Stomach (tissue), 9 donors: Measurements from ENCODE around the gene SRP19. TPM values are rescaled to one million over a fixed set of nuclear protein-coding genes. Genes with fewer than 3 reads are reported as not detected.

ENCODE experiments used
- DNase-seq, 2 donors: peaks; one replicate each; pipeline versions ENCODE4 v3.0.0 to v3.0.0-alpha.2; 2013 to 2019
- H3K27ac ChIP-seq, 5 donors: fragments of 200-600 bp in 4 of 5; sonication (generic) in 4 of 5; one replicate each; pipeline ENCODE4 v1.5.1; 2013 to 2019; ENCODE audit warnings: mild to moderate bottlenecking in 1 of 5, moderate library complexity in 1 of 5
- H3K27me3 ChIP-seq, 3 donors: fragments of 200-600 bp; sonication (generic); one replicate each; pipeline ENCODE4 v1.5.1; 2017 to 2019; ENCODE audit warnings: mixed run types in 1 of 3
- H3K36me3 ChIP-seq, 4 donors: fragments of 200-600 bp; sonication (generic); 1 replicate in 3 of 4; 2 replicates in 1 of 4; pipeline ENCODE4 v1.5.1; 2016 to 2019
- H3K4me1 ChIP-seq, 4 donors: fragments of 200-600 bp; sonication (generic); one replicate each; pipeline ENCODE4 v1.5.1; 2016 to 2019
- H3K4me3 ChIP-seq, 4 donors: fragments of 200-600 bp; sonication (generic) in 3 of 4; one replicate each; pipeline ENCODE4 v1.5.1; 2016 to 2019; ENCODE audit warnings: mild to moderate bottlenecking in 1 of 4
- H3K9me3 ChIP-seq, 4 donors: fragments of 200-600 bp; sonication (generic); one replicate each; pipeline ENCODE4 v1.5.1; 2016 to 2019
- EP300 ChIP-seq: sonication (generic); formaldehyde crosslinking; IDR thresholded peaks from one replicate; pipeline ENCODE4 v1.6.1; 2017; ENCODE audit warnings: antibody characterized with exemption
- POLR2A ChIP-seq, 4 donors: fragments of 450-650 bp; IDR thresholded peaks; one replicate each; pipeline ENCODE4 v1.6.1; 2016; ENCODE audit warnings: antibody characterized with exemption in 4 of 4, control low read depth in 2 of 4, mild to moderate bottlenecking in 1 of 4, moderate library complexity in 1 of 4
- POLR2AphosphoS5 ChIP-seq, 3 donors: sonication (generic); formaldehyde crosslinking; IDR thresholded peaks; one replicate each; pipeline ENCODE4 v1.6.1; 2016; ENCODE audit warnings: antibody characterized with exemption in 3 of 3
- WGBS, 5 donors: extraction: QIAGEN DNeasy Blood & Tissue Kit in 3 of 5; methylation state at CpG; one replicate each; pipeline versions ENCODE4 v1.1.5 to v1.1.7; 2013 to 2018; 5-methylcytosine and 5-hydroxymethylcytosine counted together
- intact Hi-C: fragments of 100-400 bp; cut with DNase I; formaldehyde crosslinking; loops from one replicate; pipeline ENCODE4 v1.15.1; 2023; ENCODE audit warnings: low total_unique reads
- polyA plus RNA-seq, 3 donors: library from polyadenylated mRNA; stranded (reverse); fragments of 200-250 nt; gene quantifications; one replicate each; pipeline ENCODE4 v1.2.3, GENCODE V29; 2013
- total RNA-seq, 5 donors: library from RNA; depleted of rRNA; stranded (reverse); fragments of >200 nt; gene quantifications; one replicate each; pipeline versions ENCODE4 v1.1.0 to v1.2.3, GENCODE V29; 2014 to 2016
- TF ChIP-seq, protein P1 (sequence below), 7 experiments: fragments of 450-650 bp in 4 of 7; fragments of 200-600 bp in 3 of 7; sonication (generic) in 3 of 7; IDR thresholded peaks; one replicate each; pipeline ENCODE4 v1.5.1; 2016 to 2019; ENCODE audit warnings: antibody characterized with exemption in 7 of 7, control low read depth in 2 of 7, mild to moderate bottlenecking in 1 of 7
- donor health status: healthy with polysubstance abuse.
- donor health status: Bipolar disorder and iron deficiency.
- donor health status: healthy.

The SRP19 gene
- total and polyA plus RNA-seq, 8 donors: 3.2 to 99.3 (median 56.4) TPM

GRCh38 chr5:112833971-112834370 lies 27.1 kb upstream of the SRP19 start:
- Histone ChIP-seq H3K36me3 (peaks cover 15 to 97% (median 88%) of the 10 kb centered on the region in 4 donors), H3K27ac (no peak overlapping the region), H3K9me3 (no peaks in the 10 kb centered on the region), H3K4me1 (no peaks in the 10 kb centered on the region), H3K4me3 (no peak overlapping the region), H3K27me3 (no peaks in the 10 kb centered on the region)
- DNase-seq: no peak
- 97 to 100% (median 99%) methylated on average over 13 of the region's 13 CpGs for WGBS, 5 donors
- TF ChIP-seq POLR2A (IDR thresholded peaks at IDR 0.05): no peak
- TF ChIP-seq EP300: no peak
- TF ChIP-seq, protein P1, sequence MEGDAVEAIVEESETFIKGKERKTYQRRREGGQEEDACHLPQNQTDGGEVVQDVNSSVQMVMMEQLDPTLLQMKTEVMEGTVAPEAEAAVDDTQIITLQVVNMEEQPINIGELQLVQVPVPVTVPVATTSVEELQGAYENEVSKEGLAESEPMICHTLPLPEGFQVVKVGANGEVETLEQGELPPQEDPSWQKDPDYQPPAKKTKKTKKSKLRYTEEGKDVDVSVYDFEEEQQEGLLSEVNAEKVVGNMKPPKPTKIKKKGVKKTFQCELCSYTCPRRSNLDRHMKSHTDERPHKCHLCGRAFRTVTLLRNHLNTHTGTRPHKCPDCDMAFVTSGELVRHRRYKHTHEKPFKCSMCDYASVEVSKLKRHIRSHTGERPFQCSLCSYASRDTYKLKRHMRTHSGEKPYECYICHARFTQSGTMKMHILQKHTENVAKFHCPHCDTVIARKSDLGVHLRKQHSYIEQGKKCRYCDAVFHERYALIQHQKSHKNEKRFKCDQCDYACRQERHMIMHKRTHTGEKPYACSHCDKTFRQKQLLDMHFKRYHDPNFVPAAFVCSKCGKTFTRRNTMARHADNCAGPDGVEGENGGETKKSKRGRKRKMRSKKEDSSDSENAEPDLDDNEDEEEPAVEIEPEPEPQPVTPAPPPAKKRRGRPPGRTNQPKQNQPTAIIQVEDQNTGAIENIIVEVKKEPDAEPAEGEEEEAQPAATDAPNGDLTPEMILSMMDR (IDR thresholded peaks at IDR 0.05): no peak
- TF ChIP-seq POLR2AphosphoS5 (IDR thresholded peaks at IDR 0.05): no peak
- intact Hi-C loops: no loop called here

DNA sequence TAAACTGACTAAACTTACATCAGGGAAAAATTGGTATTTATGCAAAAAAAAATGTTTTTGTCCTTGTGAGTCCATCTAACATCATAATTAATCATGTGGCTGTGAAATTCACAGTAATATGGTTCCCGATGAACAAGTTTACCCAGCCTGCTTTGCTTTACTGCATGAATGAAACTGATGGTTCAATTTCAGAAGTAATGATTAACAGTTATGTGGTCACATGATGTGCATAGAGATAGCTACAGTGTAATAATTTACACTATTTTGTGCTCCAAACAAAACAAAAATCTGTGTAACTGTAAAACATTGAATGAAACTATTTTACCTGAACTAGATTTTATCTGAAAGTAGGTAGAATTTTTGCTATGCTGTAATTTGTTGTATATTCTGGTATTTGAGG lies 16.6 kb upstream of the SRP19 start:
- TF ChIP-seq, protein P1 (IDR thresholded peaks at IDR 0.05): no peak
- no peak for TF ChIP-seq POLR2AphosphoS5 (IDR thresholded peaks at IDR 0.05)
- TF ChIP-seq POLR2A (IDR thresholded peaks at IDR 0.05): no peak
- no peak for TF ChIP-seq EP300
- no peaks in the 10 kb centered on the region for H3K27me3 ChIP-seq
- intact Hi-C loops: no loop called here

DNA sequence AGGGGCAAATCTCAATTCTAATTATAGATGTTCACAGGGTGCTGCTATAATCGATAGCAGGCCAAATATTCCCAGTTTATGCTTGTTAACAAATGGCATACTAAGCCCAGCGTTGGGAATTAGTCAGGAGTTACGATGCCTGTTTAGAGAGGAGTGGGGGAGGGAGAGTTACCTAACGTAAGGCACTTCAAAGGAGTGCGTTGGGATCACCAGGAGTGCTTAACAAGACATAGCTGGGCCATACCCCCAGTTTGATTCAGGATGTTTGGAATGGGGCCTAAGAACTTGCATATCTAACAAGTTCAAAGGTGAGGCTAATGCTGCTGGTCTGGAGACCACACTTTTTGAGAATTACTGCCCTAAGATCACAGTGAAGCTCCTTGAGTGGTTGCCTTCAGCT lies 14.5 kb upstream of the SRP19 start:
- TF ChIP-seq, protein P1 (IDR thresholded peaks at IDR 0.05): no peak
- TF ChIP-seq POLR2A (IDR thresholded peaks at IDR 0.05) (no peak), POLR2AphosphoS5 (IDR thresholded peaks at IDR 0.05) (no peak), EP300 (no peak)
- no peak for DNase-seq
- 82 to 88% (median 84%) methylated on average over 5 of the region's 5 CpGs for WGBS, 5 donors
- Histone ChIP-seq H3K9me3 (no peaks in the 10 kb centered on the region), H3K36me3 (no peaks in the 10 kb centered on the region), H3K4me1 (peaks cover 0 to 6% (median 2%) of the 10 kb centered on the region in 4 donors), H3K27ac (no peak overlapping the region), H3K27me3 (no peaks in the 10 kb centered on the region), H3K4me3 (no peak overlapping the region)
- intact Hi-C loops: no loop called here

More for the DNA sequence above, 16.6 kb upstream of the SRP19 start:
- no peak overlapping the region for H3K27ac ChIP-seq
- H3K36me3 ChIP-seq: peaks cover 0 to 7% (median 4%) of the 10 kb centered on the region in 4 donors
- no peaks in the 10 kb centered on the region for H3K9me3 ChIP-seq
- H3K4me3 ChIP-seq: no peak overlapping the region
- 84 to 88% (median 84%) methylated on average over 1 of the region's 1 CpG for WGBS, 5 donors
- DNase-seq: no peak
- peaks cover 0 to 6% (median 2%) of the 10 kb centered on the region in 4 donors for H3K4me1 ChIP-seq

- Histone ChIP-seq H3K27ac (no peak overlapping the region), H3K9me3 (no peaks in the 10 kb centered on the region), H3K4me1 (peaks cover 0 to 6% (median 2%) of the 10 kb centered on the region in 4 donors), H3K27me3 (no peaks in the 10 kb centered on the region), H3K4me3 (no peak overlapping the region), H3K36me3 (no peaks in the 10 kb centered on the region)
- DNase-seq: no peak
- TF ChIP-seq POLR2AphosphoS5 (IDR thresholded peaks at IDR 0.05) (no peak), POLR2A (IDR thresholded peaks at IDR 0.05) (no peak), EP300 (no peak)
- TF ChIP-seq, protein P1 (IDR thresholded peaks at IDR 0.05): no peak
- intact Hi-C loops: no loop called here
These were observed 13.8 kb upstream of the SRP19 start for GRCh38 chr5:112847306-112847705.
